ENCODE results near the gene SSC4D.
"Not testable (repeated sequence)": the region's sequence is repeated elsewhere in the genome, so short reads cannot be mapped to it uniquely, and the experiment has no call there.

Gene SSC4D

DNA sequence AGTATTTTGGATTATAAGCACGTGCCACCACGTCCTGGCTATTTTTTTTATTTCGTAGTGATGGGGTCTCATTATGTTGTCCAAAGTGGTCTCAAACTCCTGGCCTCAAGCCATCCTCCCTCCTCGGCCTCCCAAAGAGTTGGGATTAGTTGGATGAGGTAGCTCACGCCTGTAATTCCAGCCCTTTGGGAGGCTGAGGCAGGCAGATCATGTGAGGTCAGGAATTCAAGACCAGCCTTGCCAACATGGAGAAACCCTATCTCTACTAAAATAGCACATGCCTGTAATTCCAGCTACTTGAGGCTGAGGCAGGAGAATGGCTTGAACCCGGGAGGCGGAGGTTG, 28.9 kb downstream of the SSC4D start:
- H3K9me3 ChIP-seq (ENCODE audit: control insufficient read depth, insufficient read depth, low read length): no peaks in the 10 kb centered on the region
- no peaks in the 10 kb centered on the region for H3K27me3 ChIP-seq (ENCODE audit: control insufficient read depth, insufficient read depth, low read length)
- H3K4me1 ChIP-seq (ENCODE audit: control insufficient read depth, insufficient read depth, low read length): peaks cover 4% of the 10 kb centered on the region
- no peaks in the 10 kb centered on the region for H3K36me3 ChIP-seq (ENCODE audit: control insufficient read depth, insufficient read depth, low read length)
- H3K4me3 ChIP-seq (ENCODE audit: low read depth, low read length): peak overlapping the region; percentile 64; the same call in 1 of the 2 replicates
- H3K27ac ChIP-seq (ENCODE audit: low read depth, low read length): peak overlapping the region; percentile 87
- H3K9ac ChIP-seq (ENCODE audit: low read depth, low read length): peak overlapping the region; percentile 57

GRCh38 chr7:76377186-76377918, 32.1 kb downstream of the SSC4D start:
- H3K4me1 ChIP-seq (ENCODE audit: control insufficient read depth, insufficient read depth, low read length): peaks cover 4% of the 10 kb centered on the region

DNA sequence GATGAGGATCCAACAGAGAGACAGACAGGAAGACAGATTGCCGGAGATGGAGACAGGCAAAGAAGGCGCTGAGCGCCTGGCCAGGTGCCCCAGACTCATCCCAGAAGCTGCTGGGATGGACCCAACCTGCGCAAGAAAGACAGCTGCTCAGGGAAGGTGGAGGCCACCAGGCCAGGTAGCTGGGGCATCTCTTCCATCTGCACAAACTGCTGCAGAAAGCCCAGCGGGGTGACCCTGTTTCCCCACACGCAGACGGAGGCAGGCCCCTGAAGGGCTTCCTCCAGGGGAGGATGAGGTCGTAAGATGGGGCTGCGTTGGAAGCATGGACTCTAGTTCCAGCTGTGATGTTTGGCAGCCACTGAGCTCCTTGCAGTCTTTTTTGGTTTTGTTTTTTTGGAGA, 34.2 kb downstream of the SSC4D start:
- no peak overlapping the region for H3K4me3 ChIP-seq (ENCODE audit: low read depth, low read length)
- no peak overlapping the region for H3K27ac ChIP-seq (ENCODE audit: low read depth, low read length)
- no peaks in the 10 kb centered on the region for H3K36me3 ChIP-seq (ENCODE audit: control insufficient read depth, insufficient read depth, low read length)
- H3K4me1 ChIP-seq (ENCODE audit: control insufficient read depth, insufficient read depth, low read length): peaks cover 2% of the 10 kb centered on the region
- no peak overlapping the region for H3K9ac ChIP-seq (ENCODE audit: low read depth, low read length)
- H3K27me3 ChIP-seq (ENCODE audit: control insufficient read depth, insufficient read depth, low read length): no peaks in the 10 kb centered on the region
- no peaks in the 10 kb centered on the region for H3K9me3 ChIP-seq (ENCODE audit: control insufficient read depth, insufficient read depth, low read length)

More at GRCh38 chr7:76377186-76377918, 32.1 kb downstream of the SSC4D start:
- no peaks in the 10 kb centered on the region for H3K36me3 ChIP-seq (ENCODE audit: control insufficient read depth, insufficient read depth, low read length)
- no peak overlapping the region for H3K9ac ChIP-seq (ENCODE audit: low read depth, low read length)
- no peak overlapping the region for H3K4me3 ChIP-seq (ENCODE audit: low read depth, low read length)
- H3K27me3 ChIP-seq (ENCODE audit: control insufficient read depth, insufficient read depth, low read length): no peaks in the 10 kb centered on the region
- H3K27ac ChIP-seq (ENCODE audit: low read depth, low read length): no peak overlapping the region
- no peaks in the 10 kb centered on the region for H3K9me3 ChIP-seq (ENCODE audit: control insufficient read depth, insufficient read depth, low read length)

DNA sequence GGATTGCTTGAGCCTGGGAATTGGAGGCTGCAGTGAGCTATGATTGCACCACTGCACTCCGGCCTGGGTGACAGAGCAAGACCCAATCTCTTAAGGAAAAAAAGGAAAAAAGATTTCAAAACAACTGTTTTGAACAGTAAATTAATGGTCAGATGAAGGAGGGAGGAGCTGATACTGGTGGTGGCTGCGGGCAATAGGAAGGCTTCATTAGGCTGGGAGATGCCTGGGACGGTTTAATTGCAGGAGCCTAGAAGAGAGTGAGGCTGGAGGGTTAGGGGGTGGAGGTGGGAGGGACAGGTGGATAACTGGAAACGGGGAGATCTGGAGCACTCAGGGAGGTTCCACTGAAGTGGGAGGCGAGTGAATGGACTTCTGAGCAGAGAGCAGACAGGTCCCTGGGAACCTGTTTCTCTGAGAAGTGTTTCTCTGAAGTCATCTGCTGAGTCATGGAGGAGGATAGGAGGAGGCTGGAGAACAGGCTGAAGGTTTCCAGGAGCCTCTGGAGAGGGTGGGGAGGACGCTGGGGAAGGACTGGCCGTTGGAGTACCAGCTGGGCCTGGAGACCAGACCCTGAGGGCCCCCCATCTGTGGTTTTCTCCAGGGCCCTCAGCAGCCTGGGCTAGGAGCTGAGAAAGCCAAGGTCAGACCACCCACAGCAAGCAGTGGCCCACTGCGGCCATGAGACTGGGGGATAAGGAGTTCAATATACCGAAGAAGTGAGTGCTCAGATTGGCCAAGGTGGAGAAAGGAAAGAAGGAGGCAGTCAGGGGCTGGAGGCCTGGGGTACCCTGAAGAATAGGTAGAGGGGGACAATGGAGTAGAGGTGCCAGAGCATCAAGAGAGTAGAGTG, 36.3 kb downstream of the SSC4D start:
- Histone ChIP-seq H3K36me3 (ENCODE audit: control insufficient read depth, insufficient read depth, low read length) (no peaks in the 10 kb centered on the region), H3K4me3 (ENCODE audit: low read depth, low read length) (no peak overlapping the region), H3K27ac (ENCODE audit: low read depth, low read length) (no peak overlapping the region), H3K4me1 (ENCODE audit: control insufficient read depth, insufficient read depth, low read length) (no peaks in the 10 kb centered on the region), H3K9me3 (ENCODE audit: control insufficient read depth, insufficient read depth, low read length) (no peaks in the 10 kb centered on the region), H3K9ac (ENCODE audit: low read depth, low read length) (no peak overlapping the region), H3K27me3 (ENCODE audit: control insufficient read depth, insufficient read depth, low read length) (no peaks in the 10 kb centered on the region)

GRCh38 chr7:76371396-76371795, 38.1 kb downstream of the SSC4D start:
- no peak overlapping the region for H3K9ac ChIP-seq (ENCODE audit: low read depth, low read length)
- no peaks in the 10 kb centered on the region for H3K9me3 ChIP-seq (ENCODE audit: control insufficient read depth, insufficient read depth, low read length)
- H3K4me3 ChIP-seq (ENCODE audit: low read depth, low read length): no peak overlapping the region
- H3K36me3 ChIP-seq (ENCODE audit: control insufficient read depth, insufficient read depth, low read length): no peaks in the 10 kb centered on the region
- H3K27ac ChIP-seq (ENCODE audit: low read depth, low read length): no peak overlapping the region
- no peaks in the 10 kb centered on the region for H3K27me3 ChIP-seq (ENCODE audit: control insufficient read depth, insufficient read depth, low read length)
- H3K4me1 ChIP-seq (ENCODE audit: control insufficient read depth, insufficient read depth, low read length): no peaks in the 10 kb centered on the region

DNA sequence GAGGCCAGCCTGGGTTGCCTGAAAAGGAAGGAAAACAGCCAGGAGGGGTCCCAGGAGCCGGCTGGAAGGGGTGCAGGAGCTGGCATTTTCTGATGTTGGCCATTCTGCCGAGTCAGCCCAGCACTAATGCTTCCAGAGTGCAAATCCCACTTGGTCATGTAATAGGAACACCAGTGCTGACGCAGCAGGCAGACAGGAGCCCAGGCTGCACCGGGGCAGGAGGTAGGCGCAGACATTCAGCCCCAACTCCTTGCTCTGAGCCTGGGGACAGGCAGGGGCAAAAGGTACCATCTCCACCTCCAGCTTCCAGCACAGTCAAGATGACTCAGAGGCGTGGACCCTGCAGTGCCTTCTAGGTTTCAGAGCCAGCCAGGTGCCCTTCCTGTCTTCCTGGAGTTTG, 40.5 kb downstream of the SSC4D start:
- Histone ChIP-seq H3K4me1 (ENCODE audit: control insufficient read depth, insufficient read depth, low read length) (peaks cover 8% of the 10 kb centered on the region), H3K27me3 (ENCODE audit: control insufficient read depth, insufficient read depth, low read length) (no peaks in the 10 kb centered on the region), H3K27ac (ENCODE audit: low read depth, low read length) (no peak overlapping the region), H3K36me3 (ENCODE audit: control insufficient read depth, insufficient read depth, low read length) (no peaks in the 10 kb centered on the region), H3K9ac (ENCODE audit: low read depth, low read length) (no peak overlapping the region), H3K9me3 (ENCODE audit: control insufficient read depth, insufficient read depth, low read length) (no peaks in the 10 kb centered on the region), H3K4me3 (ENCODE audit: low read depth, low read length) (no peak overlapping the region)

DNA sequence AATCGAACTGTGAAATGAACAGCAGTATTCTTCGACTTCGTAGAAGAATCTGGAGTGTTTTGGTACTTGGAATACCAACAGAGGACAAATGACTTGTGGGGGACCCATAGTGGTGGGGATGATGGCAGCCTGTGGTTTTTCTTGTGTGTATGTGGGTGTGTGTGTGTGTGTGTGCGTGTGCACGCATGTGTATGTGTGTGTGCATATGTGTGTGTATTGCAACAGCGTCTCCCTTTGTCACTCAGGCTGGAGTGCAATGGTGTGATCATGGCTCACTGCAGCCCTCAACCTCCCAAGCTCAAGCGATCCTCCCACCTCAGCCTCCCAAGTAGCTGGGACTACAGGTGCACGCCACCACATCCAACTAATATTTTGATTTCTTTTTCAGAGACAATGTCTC, 41.3 kb downstream of the SSC4D start:
- Histone ChIP-seq H3K9ac (ENCODE audit: low read depth, low read length) (no peak overlapping the region), H3K4me3 (ENCODE audit: low read depth, low read length) (no peak overlapping the region), H3K27me3 (ENCODE audit: control insufficient read depth, insufficient read depth, low read length) (no peaks in the 10 kb centered on the region), H3K36me3 (ENCODE audit: control insufficient read depth, insufficient read depth, low read length) (no peaks in the 10 kb centered on the region), H3K9me3 (ENCODE audit: control insufficient read depth, insufficient read depth, low read length) (no peaks in the 10 kb centered on the region), H3K4me1 (ENCODE audit: control insufficient read depth, insufficient read depth, low read length) (peaks cover 10% of the 10 kb centered on the region), H3K27ac (ENCODE audit: low read depth, low read length) (no peak overlapping the region)

DNA sequence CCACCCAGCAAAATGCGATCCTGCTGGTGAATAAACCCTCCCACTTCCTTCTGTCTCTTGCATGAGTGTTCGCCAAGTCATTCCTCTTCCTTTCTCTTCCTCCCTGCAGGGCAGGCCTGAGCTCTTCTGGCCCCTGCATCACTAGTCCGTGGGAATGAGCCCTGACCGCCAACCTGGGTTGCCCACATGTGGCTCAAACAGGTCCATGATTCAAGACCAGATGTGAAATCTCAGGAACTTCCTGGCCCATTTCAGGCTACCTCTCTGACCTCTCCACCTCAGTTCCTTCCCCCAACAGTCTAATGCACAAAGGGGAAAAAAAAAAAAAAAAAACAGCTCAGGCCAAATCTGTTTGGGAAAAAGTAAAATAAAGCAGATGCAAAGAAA, 45.3 kb downstream of the SSC4D start:
- H3K36me3 ChIP-seq (ENCODE audit: control insufficient read depth, insufficient read depth, low read length): no peaks in the 10 kb centered on the region
- peak overlapping the region; percentile 75 for H3K27ac ChIP-seq (ENCODE audit: low read depth, low read length)
- no peaks in the 10 kb centered on the region for H3K27me3 ChIP-seq (ENCODE audit: control insufficient read depth, insufficient read depth, low read length)
- H3K9ac ChIP-seq (ENCODE audit: low read depth, low read length): peak overlapping the region; percentile 40; the same call in 1 of the 2 replicates
- H3K4me3 ChIP-seq (ENCODE audit: low read depth, low read length): no peak overlapping the region
- H3K9me3 ChIP-seq (ENCODE audit: control insufficient read depth, insufficient read depth, low read length): no peaks in the 10 kb centered on the region
- peaks cover 15% of the 10 kb centered on the region for H3K4me1 ChIP-seq (ENCODE audit: control insufficient read depth, insufficient read depth, low read length)

GRCh38 chr7:76363754-76364153, 45.7 kb downstream of the SSC4D start:
- not testable (repeated sequence) for H3K27me3 ChIP-seq (ENCODE audit: control insufficient read depth, insufficient read depth, low read length); H3K9me3 ChIP-seq (ENCODE audit: control insufficient read depth, insufficient read depth, low read length); H3K9ac ChIP-seq (ENCODE audit: low read depth, low read length); H3K36me3 ChIP-seq (ENCODE audit: control insufficient read depth, insufficient read depth, low read length); H3K4me3 ChIP-seq (ENCODE audit: low read depth, low read length)
- peaks cover 15% of the 10 kb centered on the region for H3K4me1 ChIP-seq (ENCODE audit: control insufficient read depth, insufficient read depth, low read length)
- peak overlapping the region; percentile 75 for H3K27ac ChIP-seq (ENCODE audit: low read depth, low read length)

- no peaks in the 10 kb centered on the region for H3K27me3 ChIP-seq (ENCODE audit: control insufficient read depth, insufficient read depth, low read length)
- no peaks in the 10 kb centered on the region for H3K9me3 ChIP-seq (ENCODE audit: control insufficient read depth, insufficient read depth, low read length)
- H3K4me3 ChIP-seq (ENCODE audit: low read depth, low read length): no peak overlapping the region
- peak overlapping the region; percentile 98 for H3K27ac ChIP-seq (ENCODE audit: low read depth, low read length)
- H3K9ac ChIP-seq (ENCODE audit: low read depth, low read length): peak overlapping the region; percentile 57; the same call in 1 of the 2 replicates
- peaks cover 23% of the 10 kb centered on the region for H3K36me3 ChIP-seq (ENCODE audit: control insufficient read depth, insufficient read depth, low read length)
- peaks cover 32% of the 10 kb centered on the region for H3K4me1 ChIP-seq (ENCODE audit: control insufficient read depth, insufficient read depth, low read length)
Measured at GRCh38 chr7:76359978-76360638, 49.4 kb downstream of the SSC4D start.

Measured in HUES48 (cell line).